Muscle of arm (tissue), 12 donors: ENCODE results near the gene SH3GL3. TPM values are rescaled to one million over a fixed set of nuclear protein-coding genes. Genes with fewer than 3 reads are reported as not detected.

ENCODE experiments used
- DNase-seq: peaks from one replicate; pipeline ENCODE4 v3.0.0-alpha.2; 2013
- polyA plus RNA-seq, 12 donors: library from polyadenylated mRNA; unstranded; fragments of 120-200 nt; gene quantifications; one replicate each; pipeline ENCODE4 v1.2.1, GENCODE V29; 2013; ENCODE audit not compliant: insufficient read length in 12 of 12

The SH3GL3 gene
- polyA plus RNA-seq, 12 donors: 6.0 to 28.1 (median 11.7) TPM; not detected in 1

DNA sequence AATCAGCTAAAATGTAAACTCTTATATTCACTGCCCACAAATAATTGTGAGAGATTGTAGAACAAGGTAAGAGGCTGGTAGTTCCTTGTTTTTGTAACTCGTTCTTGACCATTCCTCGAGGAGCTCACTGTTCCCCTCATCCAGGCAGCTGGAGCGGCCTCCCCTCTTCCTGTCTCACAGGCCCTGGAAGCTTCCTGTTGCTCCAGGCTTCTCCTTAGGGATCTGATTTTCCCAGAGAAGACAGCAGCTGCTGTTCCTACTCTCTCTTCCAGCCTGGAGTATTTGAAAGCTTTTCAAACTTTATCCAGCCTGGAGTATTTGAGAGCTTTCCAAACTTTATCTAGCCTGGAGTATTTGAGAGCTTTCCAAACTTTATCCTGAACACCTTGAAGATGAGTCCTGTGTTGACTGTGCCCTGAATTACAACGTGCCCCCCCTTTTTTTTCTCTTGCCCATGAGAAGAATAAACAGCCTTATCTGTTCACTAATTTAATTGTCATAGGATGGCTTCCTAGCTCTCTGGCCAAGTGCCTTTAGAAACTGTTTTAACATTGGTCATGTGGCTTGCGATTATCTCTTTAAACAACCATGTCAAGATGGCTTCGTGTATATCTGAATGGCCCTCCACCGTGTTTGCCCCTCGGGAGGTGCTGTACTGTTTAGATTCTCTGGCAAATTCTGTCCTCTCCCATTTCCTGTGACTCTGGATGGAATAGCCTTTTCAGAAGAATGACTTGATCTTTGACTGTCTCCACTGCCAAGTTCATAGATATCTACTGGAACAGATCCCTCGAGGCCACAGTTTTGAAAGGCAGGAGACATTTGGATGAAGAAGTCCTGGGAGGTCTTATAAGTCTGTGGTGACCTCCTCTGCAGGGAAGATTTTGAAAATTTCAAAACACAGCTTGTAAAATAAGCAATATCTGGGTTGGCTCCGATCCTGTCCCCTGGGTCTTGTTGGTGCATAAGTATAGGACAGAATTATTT lies 211.6 kb downstream of the SH3GL3 start:
- peak; percentile 46 for DNase-seq

DNA sequence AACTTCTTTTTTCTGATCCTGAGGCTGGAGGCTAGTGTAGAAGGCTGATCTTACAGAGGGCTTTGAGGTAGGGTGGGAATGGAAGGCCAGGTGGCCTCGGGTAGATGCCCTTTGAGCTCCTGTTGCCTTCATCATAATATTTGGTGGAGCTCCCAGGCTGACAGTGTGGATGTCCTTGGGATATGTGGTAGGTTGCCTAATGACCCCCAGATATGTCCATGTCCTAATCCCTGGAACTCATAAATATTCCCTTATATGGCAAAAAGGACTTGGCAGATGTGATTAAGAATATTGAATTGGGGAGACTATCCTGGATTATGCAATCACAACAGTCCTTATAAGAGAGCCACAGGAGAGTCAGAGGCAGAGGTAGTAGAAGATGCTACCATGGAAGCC lies 212.3 kb downstream of the SH3GL3 start:
- no peak for DNase-seq

DNA sequence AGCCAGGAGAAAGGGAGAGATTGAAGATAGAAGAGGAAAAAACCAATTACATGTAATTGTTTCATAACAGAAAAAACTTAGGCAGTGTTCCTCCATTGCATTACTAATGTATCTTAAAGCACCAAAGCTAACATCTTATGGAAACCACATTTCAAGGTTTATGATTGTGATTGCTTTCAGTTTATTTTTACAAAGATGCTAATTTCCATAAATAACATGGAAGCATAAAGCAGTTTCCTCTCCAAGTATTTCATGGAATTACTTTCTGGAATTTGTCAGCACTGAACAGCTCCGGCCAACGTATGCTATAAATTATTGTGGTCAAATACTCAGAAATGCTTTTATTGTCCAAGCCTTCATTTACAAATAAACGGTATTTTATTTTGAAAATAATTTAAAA lies 218.3 kb downstream of the SH3GL3 start:
- peak; percentile 57 for DNase-seq

Other genes starting within 250 kb of the SH3GL3 start
- 10 to 100 TPM; 38.3 to 94.3 (median 53.0) TPM for gene HDGFL3, start 239.5 kb upstream of the SH3GL3 start, polyA plus RNA-seq
- 1 to 10 TPM in 10 of 12 donors, not detected in 2; 1.3 to 5.4 (median 2.6) TPM for gene BNC1, start 162.7 kb upstream of the SH3GL3 start, polyA plus RNA-seq
- gene ADAMTSL3, start 206.8 kb downstream of the SH3GL3 start, polyA plus RNA-seq: 10 to 100 TPM in 11 of 12 donors, not detected in 1; 25.4 to 55.1 (median 40.4) TPM